KG1 (cell line): ENCODE measurements around the gene WFS1.
A peak's percentile ranks its signal among the peaks of the same experiment; 100 is the strongest.

ENCODE experiments used
- DNase-seq: peaks from one replicate; lab custom pipeline; 2025; lab: John Stamatoyannopoulos, UW

WFS1 gene

GRCh38 chr4:6269616-6270511 lies at the start of gene WFS1:
Gene WFS1 (plus strand): TSS chr4:6269850. CDS start chr4:6277456, 7,606 bp downstream.
- DNase-seq, result peak; percentile 41

- DNase-seq, result no peak
Observed at GRCh38 chr4:6221301-6221850, 48.3 kb upstream of the WFS1 start.

GRCh38 chr4:6221851-6222760 lies 47.5 kb upstream of the WFS1 start:
- DNase-seq, result no peak

DNA sequence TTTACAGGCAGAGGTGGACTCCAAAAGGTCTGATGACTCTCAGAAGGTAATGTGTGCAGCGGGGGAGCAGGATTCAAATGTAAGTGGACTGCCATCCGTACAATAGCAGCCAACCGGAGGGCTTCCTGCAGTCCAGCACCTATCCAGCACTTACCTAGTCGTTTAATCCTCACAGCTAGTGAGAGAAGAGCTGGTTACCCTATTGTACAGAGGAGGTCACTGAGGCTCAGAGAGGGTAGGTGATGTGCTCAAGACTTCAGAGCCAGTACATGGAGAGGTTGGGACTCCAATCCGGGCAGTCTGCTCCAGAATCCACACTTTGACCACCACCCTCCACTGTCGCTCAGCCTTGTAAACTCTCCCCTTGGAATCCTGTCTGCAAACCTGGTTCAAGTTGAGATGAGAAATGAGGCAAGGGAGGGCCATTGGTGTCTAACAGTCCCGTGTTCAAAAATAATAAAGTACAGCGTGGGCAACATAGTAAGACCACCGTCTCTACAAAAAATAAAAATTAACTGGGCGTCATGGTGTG lies 46.8 kb upstream of the WFS1 start:
- no peak for DNase-seq

- no peak for DNase-seq
Observed at GRCh38 chr4:6224735-6225134, 44.9 kb upstream of the WFS1 start.

DNA sequence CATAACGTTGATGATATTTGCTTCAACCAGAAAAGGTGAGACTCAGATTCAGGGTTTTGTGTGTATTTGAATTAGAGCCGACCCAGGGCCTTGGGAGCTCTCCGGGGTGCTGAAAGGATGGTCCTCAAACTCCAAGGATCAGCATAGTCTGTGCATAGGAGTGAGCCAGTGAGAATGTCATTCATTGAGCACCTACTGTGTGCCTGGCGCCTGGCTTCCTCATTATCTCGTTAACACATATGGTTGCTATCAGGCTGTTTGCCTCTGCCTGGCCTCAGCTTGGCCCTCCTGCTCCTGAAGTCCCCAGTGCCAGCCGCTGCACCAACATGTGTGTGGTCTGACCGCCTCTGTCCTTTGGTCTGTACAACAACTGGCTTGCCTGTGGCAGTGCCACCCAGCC lies 44.2 kb upstream of the WFS1 start:
- DNase-seq, result no peak

DNA sequence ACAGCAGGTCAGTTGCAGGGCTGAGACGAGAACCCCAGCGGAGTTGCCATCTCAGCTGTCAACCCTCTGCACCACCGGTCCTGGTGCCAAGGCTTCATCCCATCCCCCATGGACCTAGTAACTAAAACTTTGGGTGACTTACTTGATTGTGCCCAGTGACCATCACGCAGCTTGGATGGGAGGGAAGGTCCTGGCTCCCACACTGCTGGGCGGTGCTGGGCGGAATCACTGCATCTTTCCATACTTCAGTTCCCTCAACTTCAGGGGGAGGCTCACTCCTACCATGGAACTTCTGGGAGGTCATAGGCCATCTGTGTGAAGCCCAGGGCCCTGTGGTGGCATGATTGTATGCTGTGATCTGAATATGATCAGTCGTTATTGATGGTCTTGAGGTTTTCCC lies 43.1 kb upstream of the WFS1 start:
- no peak for DNase-seq

DNA sequence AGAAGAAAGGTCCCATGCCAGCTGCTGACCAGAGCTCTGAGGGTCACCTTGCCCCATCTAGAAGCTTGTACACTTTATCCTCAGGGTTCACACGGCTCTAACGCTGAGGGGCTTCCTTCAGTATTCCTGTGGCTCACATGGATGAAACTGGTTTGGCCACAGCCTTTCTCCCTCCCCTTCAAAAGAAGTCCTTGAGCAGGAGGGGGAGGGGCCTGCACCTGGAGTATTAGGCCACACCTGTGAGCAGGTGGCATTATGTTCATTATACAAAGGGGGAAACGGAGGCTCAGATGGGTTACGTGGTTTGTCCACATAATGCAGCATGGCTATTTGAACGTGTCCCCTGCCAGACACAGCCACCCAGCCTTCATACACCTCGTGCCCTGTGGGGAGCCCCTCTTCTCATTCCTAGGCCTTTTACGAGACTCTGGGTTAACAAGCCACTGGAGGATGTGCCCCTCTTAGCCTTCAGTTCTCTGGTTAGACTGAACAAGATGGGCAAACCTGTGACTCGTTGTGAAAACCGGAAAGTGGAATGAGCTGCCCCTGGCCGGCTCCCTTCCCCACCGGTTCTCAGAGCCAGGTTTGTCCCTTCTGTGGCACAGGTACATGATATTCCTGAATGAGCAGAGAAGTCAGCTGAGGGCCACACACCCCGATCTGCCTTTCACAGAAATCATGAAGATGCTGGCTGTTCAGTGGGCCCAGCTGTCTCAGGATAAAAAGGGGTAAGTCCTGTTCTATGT lies 42.1 kb upstream of the WFS1 start:
- DNase-seq, result no peak

DNA sequence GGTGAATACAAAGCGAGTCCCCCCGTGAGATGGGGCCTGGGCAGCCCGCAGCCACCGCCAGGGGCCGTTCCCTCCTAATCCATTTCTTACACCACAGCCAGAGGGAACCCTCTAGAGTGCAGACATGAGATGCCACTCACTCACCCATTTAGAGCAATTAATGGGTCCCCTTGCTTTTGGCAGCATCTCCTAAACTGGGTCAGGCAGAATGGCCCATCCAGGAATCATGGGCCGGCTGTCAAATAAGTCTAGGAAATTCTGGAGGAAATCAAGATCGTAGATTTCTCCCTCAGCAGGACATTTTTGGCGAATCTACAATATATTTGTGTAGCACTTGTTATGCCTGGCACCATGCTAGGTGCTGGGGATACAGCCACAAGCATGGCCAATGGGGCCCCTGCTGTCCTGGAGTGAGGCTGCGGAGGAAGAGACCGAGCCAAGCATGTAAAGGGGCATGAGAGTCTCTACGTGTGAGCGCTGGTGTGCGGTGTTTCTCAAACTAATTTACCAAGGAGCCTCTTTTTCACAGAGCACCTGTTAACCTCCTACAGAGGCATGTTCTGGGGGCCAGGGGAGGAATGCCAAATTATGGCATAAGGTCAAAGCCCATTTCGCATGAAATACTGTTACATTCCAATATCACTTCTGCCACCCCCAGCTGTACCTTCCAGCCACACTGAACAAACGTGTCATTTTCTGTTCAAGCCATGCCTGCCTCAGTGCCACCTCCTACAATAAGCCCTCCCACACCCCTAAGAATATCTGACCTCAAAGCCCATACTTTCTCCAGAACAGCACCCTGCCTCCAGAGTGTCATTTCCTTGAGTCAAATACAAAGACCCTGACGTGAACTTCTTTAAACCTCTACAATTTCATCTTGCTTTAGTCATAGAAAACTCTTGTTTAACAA lies 41.2 kb upstream of the WFS1 start:
- DNase-seq, result no peak

GRCh38 chr4:6229095-6229494 lies 40.6 kb upstream of the WFS1 start:
- no peak for DNase-seq

DNA sequence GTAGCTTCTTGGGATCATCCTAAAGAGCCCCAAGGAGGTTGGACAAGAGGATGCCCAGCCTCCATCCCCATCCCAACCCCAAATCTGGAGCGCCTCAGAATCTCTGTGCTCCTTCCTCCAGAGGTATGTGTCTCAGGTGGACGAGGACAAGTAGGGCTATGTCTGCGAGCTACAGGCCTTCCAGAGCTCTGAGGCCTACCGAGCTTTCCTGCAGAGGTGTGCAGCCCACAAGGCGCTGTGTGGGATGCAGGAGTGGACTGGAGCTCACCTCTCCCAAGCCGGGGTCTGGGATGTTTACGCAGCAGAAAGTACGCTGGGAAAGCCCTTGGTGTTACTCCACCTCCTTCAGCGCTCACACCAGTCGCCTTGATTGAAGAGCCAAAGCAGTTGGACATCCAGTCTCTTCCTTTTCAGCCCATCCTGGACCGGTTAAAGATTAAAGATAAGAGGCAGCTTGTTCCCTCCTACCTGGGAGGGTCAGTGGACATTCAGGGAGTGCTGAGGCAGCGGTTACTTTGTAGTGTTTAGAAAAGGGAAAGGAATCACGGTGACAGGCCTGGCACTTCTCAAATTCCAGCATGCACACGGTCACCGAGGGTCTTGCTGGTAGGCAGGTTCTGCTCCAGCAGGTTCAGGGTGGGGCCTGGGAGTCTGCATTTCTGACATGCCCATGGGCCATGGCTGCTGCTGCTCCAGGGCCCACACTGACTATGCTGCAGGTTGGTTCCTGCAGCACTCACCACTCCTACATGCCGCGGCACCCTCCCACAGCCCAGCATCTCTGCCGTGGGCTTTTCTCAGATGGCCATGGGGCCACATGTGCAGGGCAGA lies 39.8 kb upstream of the WFS1 start:
- DNase-seq, result no peak

DNA sequence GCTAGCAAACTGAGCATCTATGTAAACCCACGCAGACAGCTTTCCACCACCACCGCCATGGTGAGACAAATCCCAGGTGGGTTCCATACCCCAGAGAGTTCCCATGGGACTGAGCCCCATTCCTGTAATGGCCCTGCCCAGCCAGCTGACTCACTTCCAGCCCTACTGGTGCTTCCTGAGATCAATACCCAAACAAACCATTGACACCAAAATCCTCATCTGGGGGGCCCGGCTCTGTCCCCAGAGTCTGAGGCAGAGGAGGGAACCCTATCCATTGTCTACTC lies 39.2 kb upstream of the WFS1 start:
- DNase-seq, result no peak

DNA sequence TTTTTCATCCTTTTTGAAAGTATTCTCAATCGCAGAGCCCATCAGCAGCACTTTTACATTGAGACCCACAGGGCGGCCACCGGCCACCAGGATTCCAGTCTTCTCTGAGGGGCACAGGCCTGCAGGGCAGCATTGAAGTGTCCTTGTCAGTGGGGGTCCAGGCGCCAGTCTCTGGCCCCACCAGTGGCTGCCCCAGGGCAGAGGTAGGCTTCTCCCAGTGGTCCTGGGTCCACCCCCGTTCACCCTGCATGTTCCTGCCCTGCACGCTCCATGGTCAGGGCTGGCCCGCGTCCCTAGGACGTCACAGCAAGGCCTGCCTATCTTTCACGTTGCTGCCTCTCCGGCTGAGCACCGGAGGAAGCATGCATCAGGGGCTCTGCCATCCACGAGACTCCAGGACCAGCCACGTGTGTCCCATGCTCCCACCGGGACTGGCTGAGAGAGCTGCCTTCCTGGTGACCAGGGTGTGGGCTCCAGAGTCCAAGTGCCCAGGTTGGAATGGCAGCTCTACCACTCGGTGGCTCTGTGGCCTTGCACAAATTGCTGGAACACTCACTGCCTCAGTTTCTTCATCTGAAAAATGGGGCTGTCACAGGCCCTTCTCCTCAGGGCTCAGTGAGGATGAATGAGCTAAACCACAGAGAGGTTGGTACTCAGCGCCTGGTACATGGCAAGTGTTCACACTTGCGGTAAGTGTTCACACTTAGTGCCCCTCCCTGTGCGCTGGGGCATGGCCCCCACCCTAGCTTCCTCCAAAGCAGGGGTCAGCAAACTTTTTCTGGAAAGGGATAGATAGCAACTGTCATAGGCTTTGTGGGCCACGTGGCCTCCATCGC lies 38.6 kb upstream of the WFS1 start:
- DNase-seq, result no peak

GRCh38 chr4:6231663-6232165 lies 37.9 kb upstream of the WFS1 start:
- no peak for DNase-seq

- no peak for DNase-seq
Observed at GRCh38 chr4:6232836-6233785, 36.5 kb upstream of the WFS1 start.

- DNase-seq, result no peak
Observed at GRCh38 chr4:6233929-6234328, 35.7 kb upstream of the WFS1 start.

DNA sequence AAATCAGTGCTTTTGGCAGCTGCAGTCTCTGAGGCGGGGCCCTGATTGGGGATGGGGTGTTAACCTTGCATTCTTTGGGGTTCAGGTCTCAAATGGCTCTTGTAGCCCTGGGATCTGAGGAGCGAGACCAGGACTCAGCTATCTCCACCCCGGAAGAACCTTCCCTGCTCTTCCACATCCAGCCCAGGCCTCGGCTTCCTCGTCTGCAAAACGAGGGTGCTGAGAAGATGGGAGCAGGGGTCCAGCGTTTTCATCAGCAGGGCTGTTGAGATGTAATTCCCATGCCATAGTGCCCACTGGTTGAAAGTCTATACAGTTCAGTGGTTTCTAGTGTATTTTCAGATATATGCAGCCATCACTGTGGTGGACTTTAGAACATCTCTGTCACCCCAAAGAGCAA lies 34.6 kb upstream of the WFS1 start:
- DNase-seq, result no peak
